HG03558 (cell line): ENCODE results near the gene ODAD3.
"Not testable (repeated sequence)": the region's sequence is repeated elsewhere in the genome, so short reads cannot be mapped to it uniquely, and the experiment has no call there.

Experiments
- ATAC-seq: cut with Tn5 transposase; IDR thresholded peaks from one replicate; pipeline ENCODE4 v1.9.1; 2021; ENCODE audit warnings: moderate number of reproducible peaks; ENCODE audit not compliant: unreplicated experiment; ENCODE audit errors: extremely low read depth

The ODAD3 gene

GRCh38 chr19:11445141-11445540 is 10.2 kb upstream of the ODAD3 start:
- no peak for ATAC-seq

GRCh38 chr19:11444059-11444458 is 9.1 kb upstream of the ODAD3 start:
- ATAC-seq, result no peak

GRCh38 chr19:11437955-11438354 is 3.0 kb upstream of the ODAD3 start:
- ATAC-seq, result no peak

- no peak for ATAC-seq
Measured at GRCh38 chr19:11435833-11436313, 952 bp upstream of the ODAD3 start.

GRCh38 chr19:11434703-11435056 is 241 bp downstream of the ODAD3 start:
- ATAC-seq, result no peak

- ATAC-seq, result not testable (repeated sequence)
Measured at GRCh38 chr19:11433526-11433925, 1.4 kb downstream of the ODAD3 start.

- no peak for ATAC-seq
Measured at GRCh38 chr19:11426656-11427055, 8.3 kb downstream of the ODAD3 start.

GRCh38 chr19:11425719-11426457 is 9.0 kb downstream of the ODAD3 start:
- ATAC-seq, result no peak

GRCh38 chr19:11423791-11424181 is 11.1 kb downstream of the ODAD3 start:
- no peak for ATAC-seq

- no peak for ATAC-seq
Measured at GRCh38 chr19:11423164-11423790, 11.6 kb downstream of the ODAD3 start.

GRCh38 chr19:11422163-11423065 is 12.5 kb downstream of the ODAD3 start:
- no peak for ATAC-seq

GRCh38 chr19:11421371-11422098 is 13.4 kb downstream of the ODAD3 start:
- ATAC-seq, result no peak

- no peak for ATAC-seq
Measured at GRCh38 chr19:11420429-11421370, 14.2 kb downstream of the ODAD3 start.

GRCh38 chr19:11418549-11419506 is 16.1 kb downstream of the ODAD3 start, which contains the start of gene RGL3:
RGL3 (minus strand) TSS chr19:11419314; CDS start chr19:11419278, 36 bp downstream.
- ATAC-seq, result no peak

- no peak for ATAC-seq
Measured at GRCh38 chr19:11418094-11418548, 16.8 kb downstream of the ODAD3 start.

GRCh38 chr19:11416346-11417052 is 18.4 kb downstream of the ODAD3 start:
- ATAC-seq, result no peak

GRCh38 chr19:11414544-11414943 is 20.4 kb downstream of the ODAD3 start:
- ATAC-seq, result no peak
